ENCODE data around the gene SCUBE3.

The SCUBE3 gene

DNA sequence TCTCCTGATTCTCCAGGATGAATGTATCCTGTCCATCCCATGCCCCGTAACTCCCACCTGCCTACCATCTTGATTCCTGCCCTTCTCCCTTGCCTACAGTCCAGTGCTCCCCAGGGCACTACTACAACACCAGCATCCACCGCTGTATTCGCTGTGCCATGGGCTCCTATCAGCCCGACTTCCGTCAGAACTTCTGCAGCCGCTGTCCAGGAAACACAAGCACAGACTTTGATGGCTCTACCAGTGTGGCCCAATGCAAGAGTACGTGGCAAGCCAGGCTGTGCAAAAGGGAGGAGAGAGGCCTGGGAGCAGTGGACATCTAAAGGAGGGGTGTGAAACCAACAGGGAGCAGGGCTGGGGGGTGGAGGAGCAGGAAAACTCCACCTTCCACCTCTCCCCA is 30.8 kb downstream of the SCUBE3 start:
- TF ChIP-seq, protein P1, sequence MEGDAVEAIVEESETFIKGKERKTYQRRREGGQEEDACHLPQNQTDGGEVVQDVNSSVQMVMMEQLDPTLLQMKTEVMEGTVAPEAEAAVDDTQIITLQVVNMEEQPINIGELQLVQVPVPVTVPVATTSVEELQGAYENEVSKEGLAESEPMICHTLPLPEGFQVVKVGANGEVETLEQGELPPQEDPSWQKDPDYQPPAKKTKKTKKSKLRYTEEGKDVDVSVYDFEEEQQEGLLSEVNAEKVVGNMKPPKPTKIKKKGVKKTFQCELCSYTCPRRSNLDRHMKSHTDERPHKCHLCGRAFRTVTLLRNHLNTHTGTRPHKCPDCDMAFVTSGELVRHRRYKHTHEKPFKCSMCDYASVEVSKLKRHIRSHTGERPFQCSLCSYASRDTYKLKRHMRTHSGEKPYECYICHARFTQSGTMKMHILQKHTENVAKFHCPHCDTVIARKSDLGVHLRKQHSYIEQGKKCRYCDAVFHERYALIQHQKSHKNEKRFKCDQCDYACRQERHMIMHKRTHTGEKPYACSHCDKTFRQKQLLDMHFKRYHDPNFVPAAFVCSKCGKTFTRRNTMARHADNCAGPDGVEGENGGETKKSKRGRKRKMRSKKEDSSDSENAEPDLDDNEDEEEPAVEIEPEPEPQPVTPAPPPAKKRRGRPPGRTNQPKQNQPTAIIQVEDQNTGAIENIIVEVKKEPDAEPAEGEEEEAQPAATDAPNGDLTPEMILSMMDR (IDR thresholded peaks at IDR 0.05; ENCODE audit: low read depth, low read length), result no peak
- DNase-seq (ENCODE audit: extremely low read depth, low read depth), result no peak

DNA sequence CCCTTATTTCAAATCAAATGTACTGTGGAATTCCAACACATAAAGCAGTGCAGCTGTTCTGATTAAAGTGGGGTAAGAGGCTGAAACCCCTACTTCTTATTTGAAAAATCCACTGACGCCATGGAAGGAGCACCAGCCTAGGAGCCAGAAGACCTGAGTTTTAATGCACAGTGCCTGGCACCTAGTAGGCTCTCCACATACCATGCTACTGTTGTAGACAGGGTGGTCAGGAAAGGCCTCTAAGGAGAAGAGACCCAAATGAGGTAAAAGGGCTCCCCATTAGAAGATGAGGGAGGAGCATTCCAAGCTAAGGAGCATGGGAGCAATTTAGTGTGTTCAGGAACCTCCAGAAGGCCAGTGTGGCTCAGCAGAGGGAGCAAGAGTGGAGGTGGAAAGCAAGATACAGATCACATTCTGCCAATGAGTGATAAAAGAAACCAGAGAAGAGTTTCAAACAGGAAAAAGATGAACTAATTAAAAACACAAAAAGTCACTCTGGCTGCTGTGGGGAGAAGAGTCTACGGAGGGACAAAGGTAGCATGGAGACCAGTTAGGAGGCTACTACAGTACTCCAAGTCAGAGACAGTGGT is 34.0 kb downstream of the SCUBE3 start:
- DNase-seq (ENCODE audit: extremely low read depth, low read depth), result no peak
- TF ChIP-seq, protein P1 (IDR thresholded peaks at IDR 0.05; ENCODE audit: low read depth, low read length), result no peak; the same call in 1 of the 2 replicates

DNA sequence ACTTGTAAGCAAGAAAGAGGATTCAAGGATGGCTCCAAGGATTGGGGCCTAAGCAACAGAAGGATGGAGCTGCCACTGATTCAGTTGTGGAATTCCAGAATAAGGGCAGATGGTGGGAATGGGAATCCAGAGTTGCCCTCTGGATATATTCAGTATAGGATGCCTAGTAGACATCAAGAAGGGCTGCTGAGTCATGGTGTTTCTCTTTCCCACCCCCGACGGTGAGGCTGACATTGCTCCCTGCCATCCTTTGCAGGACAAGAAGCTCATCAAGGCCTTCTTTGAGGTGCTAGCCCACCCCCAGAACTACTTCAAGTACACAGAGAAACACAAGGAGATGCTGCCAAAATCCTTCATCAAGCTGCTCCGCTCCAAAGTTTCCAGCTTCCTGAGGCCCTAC is 34.5 kb downstream of the SCUBE3 start:
- TF ChIP-seq, protein P1 (IDR thresholded peaks at IDR 0.05; ENCODE audit: low read depth, low read length), result no peak
- no peak for DNase-seq (ENCODE audit: extremely low read depth, low read depth)

DNA sequence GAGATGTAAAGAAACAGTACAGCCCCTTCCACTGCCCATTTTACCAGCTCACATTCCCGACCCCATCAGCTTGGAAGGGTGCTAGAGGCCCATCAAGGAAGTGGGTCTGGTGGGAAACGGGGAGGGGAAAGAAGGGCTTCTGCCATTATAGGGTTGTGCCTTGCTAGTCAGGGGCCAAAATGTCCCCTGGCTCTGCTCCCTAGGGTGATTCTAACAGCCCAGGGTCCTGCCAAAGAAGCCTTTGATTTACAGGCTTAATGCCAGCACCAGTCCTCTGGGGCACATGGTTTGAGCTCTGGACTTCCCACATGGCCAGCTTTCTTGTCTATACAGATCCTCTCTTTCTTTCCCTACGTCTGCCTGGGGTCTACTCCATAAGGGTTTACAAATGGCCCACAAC is 35.2 kb downstream of the SCUBE3 start:
- no peak for DNase-seq (ENCODE audit: extremely low read depth, low read depth)
- TF ChIP-seq, protein P1 (IDR thresholded peaks at IDR 0.05; ENCODE audit: low read depth, low read length), result no peak

DNA sequence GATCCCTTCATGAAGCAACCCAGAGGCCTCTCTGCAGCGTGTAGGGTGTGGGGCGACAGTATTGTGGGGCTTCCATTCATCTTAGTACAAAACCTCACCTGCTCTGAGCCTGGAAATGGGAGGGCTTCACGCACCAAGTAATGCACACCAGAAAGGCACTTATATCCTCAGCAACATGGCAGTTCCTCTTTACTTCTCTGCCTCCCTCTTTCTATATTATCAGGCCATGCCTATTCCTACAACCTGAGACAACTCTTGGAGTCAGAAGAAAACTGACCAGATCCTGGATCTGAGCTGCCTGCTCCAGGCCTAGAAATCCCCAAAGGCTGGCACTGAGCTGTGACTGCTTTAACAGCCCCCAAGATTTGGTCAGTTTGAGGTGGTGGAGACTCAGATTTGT is 38.2 kb downstream of the SCUBE3 start:
- DNase-seq (ENCODE audit: extremely low read depth, low read depth), result no peak
- TF ChIP-seq, protein P1 (IDR thresholded peaks at IDR 0.05; ENCODE audit: low read depth, low read length), result no peak

DNA sequence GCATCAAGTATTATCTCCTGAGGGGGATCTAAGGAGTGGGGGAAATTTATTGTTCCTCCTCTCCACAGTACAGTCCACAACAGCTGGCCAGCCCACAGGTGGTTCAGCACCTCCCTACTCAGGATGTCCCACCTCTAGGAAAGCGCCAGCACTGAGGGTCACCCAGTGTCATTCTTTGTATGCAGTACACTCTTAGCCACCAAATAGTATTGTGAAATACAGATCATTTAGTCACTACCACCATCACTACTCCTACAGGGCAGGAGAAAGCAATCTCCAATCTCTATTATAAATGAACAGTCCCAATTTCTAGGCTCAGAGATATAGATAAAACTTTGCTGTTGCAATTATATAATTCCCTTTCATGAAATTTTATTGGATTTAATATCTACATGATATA is 39.5 kb downstream of the SCUBE3 start:
- no peak for DNase-seq (ENCODE audit: extremely low read depth, low read depth)
- TF ChIP-seq, protein P1 (IDR thresholded peaks at IDR 0.05; ENCODE audit: low read depth, low read length), result no peak

DNA sequence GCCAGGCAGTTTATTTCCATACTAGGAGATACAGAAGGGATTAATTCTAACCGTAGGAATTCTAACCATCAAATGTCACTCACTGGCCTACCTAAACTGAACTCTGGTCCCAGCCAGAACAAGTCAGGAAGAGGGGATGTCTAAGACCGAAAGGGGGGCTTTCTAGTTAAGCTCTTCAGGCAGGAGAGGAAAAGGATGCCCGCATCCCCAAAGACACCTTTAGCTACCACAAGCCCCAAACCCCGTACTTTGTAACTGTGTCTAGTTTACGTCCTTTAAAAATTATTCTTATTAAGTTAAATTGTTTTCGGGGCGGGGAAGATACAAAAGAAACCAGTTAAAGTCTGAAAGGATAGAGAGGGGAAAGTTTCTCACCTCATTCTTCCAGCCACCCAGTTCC is 44.6 kb downstream of the SCUBE3 start:
- TF ChIP-seq, protein P1 (IDR thresholded peaks at IDR 0.05; ENCODE audit: low read depth, low read length), result no peak
- DNase-seq (ENCODE audit: extremely low read depth, low read depth), result no peak
